ENCODE measurements around the gene TMEFF1. TPM values are rescaled to one million over a fixed set of nuclear protein-coding genes. Genes with fewer than 3 reads are reported as not detected.

The TMEFF1 gene
- total and polyA plus RNA-seq, 2 donors (not counting 1 experiment from before 2014, with no cell fraction given): 1.1 to 2.5 TPM

DNA sequence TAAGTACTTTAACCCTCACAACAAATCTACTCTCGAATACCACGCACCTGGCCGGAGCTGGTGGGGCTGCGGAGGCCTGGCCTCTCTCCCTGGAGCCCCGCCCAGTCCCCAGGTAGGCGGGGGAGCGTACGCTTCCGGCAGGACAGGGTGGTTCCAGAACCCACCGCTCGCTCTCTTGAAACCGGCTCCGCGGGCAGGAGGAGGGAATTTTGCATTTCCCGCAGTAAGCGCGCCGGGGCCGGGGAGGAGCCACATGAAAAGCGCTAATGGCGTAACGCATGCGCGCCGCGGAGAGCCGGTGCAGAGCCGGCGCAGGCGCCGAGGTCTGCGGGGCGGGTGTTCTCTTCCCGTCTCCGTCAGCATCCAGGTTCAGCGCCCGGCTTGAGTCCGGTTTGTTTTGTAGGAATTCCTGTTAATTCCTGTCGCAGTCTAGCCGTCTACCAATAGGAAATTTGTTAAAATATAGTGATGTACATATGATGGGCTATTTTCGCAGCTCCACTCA is 125.7 kb downstream of the TMEFF1 start:
- Histone ChIP-seq H4K20me1 (ENCODE audit: control insufficient read depth, extremely low read depth, insufficient read depth, low read length) (no peaks in the 10 kb centered on the region), H3K36me3 (ENCODE audit: control insufficient read depth, insufficient read depth, low read length) (no peaks in the 10 kb centered on the region), H3K4me3 (replicated peaks in 1 of 4; ENCODE audit: control extremely low read depth in 1 of 4, insufficient read depth in 1 of 4, low read depth in 3 of 4, low read length in 4 of 4) (peak overlapping the region; percentile 12 to 73 (median 57)), H3K9me3 (ENCODE audit: control insufficient read depth, insufficient read depth, low read depth, low read length) (no peaks in the 10 kb centered on the region), H3K27me3 (ENCODE audit: control insufficient read depth, insufficient read depth, low read length) (peaks cover 2% of the 10 kb centered on the region), H3K4me1 (ENCODE audit: control insufficient read depth, extremely low read depth, insufficient read depth, low read length) (no peaks in the 10 kb centered on the region), H2AFZ (ENCODE audit: low read length) (peak overlapping the region; percentile 77), H3K79me2 (ENCODE audit: control insufficient read depth, insufficient read depth, low read length) (no peaks in the 10 kb centered on the region), H3K4me2 (ENCODE audit: extremely low read depth, insufficient read depth, low read length) (peak overlapping the region; percentile 46), H3K27ac (ENCODE audit: insufficient read depth, low read length) (no peak overlapping the region), H3K9ac (ENCODE audit: insufficient read depth, low read length) (peak overlapping the region; percentile 40)
- TF ChIP-seq, protein P1, sequence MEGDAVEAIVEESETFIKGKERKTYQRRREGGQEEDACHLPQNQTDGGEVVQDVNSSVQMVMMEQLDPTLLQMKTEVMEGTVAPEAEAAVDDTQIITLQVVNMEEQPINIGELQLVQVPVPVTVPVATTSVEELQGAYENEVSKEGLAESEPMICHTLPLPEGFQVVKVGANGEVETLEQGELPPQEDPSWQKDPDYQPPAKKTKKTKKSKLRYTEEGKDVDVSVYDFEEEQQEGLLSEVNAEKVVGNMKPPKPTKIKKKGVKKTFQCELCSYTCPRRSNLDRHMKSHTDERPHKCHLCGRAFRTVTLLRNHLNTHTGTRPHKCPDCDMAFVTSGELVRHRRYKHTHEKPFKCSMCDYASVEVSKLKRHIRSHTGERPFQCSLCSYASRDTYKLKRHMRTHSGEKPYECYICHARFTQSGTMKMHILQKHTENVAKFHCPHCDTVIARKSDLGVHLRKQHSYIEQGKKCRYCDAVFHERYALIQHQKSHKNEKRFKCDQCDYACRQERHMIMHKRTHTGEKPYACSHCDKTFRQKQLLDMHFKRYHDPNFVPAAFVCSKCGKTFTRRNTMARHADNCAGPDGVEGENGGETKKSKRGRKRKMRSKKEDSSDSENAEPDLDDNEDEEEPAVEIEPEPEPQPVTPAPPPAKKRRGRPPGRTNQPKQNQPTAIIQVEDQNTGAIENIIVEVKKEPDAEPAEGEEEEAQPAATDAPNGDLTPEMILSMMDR (conservative IDR thresholded peaks at IDR 0.05 in 1 of 2, IDR thresholded peaks at IDR 0.05 in 1 of 2; ENCODE audit: low read depth in 1 of 2, low read length in 2 of 2): no peak
- TF ChIP-seq EZH2 (IDR thresholded peaks at IDR 0.05; ENCODE audit: low read length, missing control alignments): no peak
- DNase-seq (ENCODE audit: low read depth in 2 of 2): peak; percentile 68 to 72

DNA sequence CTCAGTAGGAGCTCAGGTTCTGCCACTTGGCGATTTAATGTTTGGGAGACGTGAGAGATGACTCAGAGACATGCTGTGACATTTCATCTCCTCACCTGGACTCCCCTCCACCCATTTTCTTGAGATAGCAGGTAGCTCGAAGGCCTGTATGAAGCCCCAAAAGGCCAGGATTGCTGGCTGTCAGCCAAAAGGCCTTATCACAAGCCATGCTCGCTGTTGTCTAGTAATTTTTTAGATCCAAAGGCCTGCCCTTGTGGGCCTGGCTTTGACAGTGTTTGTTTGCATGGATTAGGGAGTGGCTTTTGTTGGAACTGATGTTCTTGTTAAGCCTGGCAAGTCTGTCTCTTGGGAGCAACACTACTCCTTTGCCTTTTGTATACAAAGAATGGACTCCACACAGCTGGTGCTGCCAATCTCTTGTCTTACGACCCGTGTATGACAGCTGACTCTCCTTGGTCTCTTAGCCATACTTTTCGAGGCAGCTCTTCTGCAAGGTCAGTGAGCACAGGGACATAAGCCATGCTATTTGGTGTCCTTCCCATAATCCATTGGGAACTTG is 127.7 kb downstream of the TMEFF1 start:
- H3K4me2 ChIP-seq (ENCODE audit: extremely low read depth, insufficient read depth, low read length): no peak overlapping the region
- no peaks in the 10 kb centered on the region for H4K20me1 ChIP-seq (ENCODE audit: control insufficient read depth, extremely low read depth, insufficient read depth, low read length)
- H3K27me3 ChIP-seq (ENCODE audit: control insufficient read depth, insufficient read depth, low read length): peaks cover 2% of the 10 kb centered on the region
- no peak for DNase-seq (ENCODE audit: low read depth in 2 of 2)
- no peak overlapping the region for H3K4me3 ChIP-seq (replicated peaks in 1 of 4; ENCODE audit: control extremely low read depth in 1 of 4, insufficient read depth in 1 of 4, low read depth in 3 of 4, low read length in 4 of 4)
- no peaks in the 10 kb centered on the region for H3K79me2 ChIP-seq (ENCODE audit: control insufficient read depth, insufficient read depth, low read length)
- no peaks in the 10 kb centered on the region for H3K4me1 ChIP-seq (ENCODE audit: control insufficient read depth, extremely low read depth, insufficient read depth, low read length)
- TF ChIP-seq, protein P1 (conservative IDR thresholded peaks at IDR 0.05 in 1 of 2, IDR thresholded peaks at IDR 0.05 in 1 of 2; ENCODE audit: low read depth in 1 of 2, low read length in 2 of 2): no peak
- no peak for TF ChIP-seq EZH2 (IDR thresholded peaks at IDR 0.05; ENCODE audit: low read length, missing control alignments)
- H3K9me3 ChIP-seq (ENCODE audit: control insufficient read depth, insufficient read depth, low read depth, low read length): no peaks in the 10 kb centered on the region
- no peak overlapping the region for H2AFZ ChIP-seq (ENCODE audit: low read length)
- H3K36me3 ChIP-seq (ENCODE audit: control insufficient read depth, insufficient read depth, low read length): no peaks in the 10 kb centered on the region
- H3K27ac ChIP-seq (ENCODE audit: insufficient read depth, low read length): no peak overlapping the region
- no peak overlapping the region for H3K9ac ChIP-seq (ENCODE audit: insufficient read depth, low read length)

DNA sequence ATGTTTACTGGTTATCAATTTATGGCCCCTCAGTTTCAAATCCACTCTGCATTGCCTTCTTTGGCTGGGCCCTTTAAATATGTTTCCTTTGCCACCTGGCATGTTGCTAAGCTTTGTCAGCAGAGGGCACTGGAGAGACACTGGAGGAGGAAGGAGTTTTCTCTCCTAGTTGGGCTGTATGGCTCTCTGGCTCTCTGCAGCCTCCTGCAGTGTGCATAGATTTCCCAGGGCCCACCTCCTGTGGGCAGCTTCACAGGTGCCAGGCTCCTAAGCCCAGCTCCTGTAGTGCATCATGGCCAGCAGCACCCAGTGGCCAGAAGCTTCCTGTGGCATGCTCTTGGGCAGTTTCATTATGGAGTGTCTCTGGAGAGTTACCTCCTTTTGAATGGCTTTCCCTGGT is 128.3 kb downstream of the TMEFF1 start:
- TF ChIP-seq EZH2 (IDR thresholded peaks at IDR 0.05; ENCODE audit: low read length, missing control alignments): no peak
- TF ChIP-seq, protein P1 (conservative IDR thresholded peaks at IDR 0.05 in 1 of 2, IDR thresholded peaks at IDR 0.05 in 1 of 2; ENCODE audit: low read depth in 1 of 2, low read length in 2 of 2): peak; percentile 64 to 83
- Histone ChIP-seq H3K27me3 (ENCODE audit: control insufficient read depth, insufficient read depth, low read length) (peaks cover 2% of the 10 kb centered on the region), H3K9ac (ENCODE audit: insufficient read depth, low read length) (no peak overlapping the region), H3K4me1 (ENCODE audit: control insufficient read depth, extremely low read depth, insufficient read depth, low read length) (no peaks in the 10 kb centered on the region), H3K4me3 (replicated peaks in 1 of 4; ENCODE audit: control extremely low read depth in 1 of 4, insufficient read depth in 1 of 4, low read depth in 3 of 4, low read length in 4 of 4) (no peak overlapping the region), H3K79me2 (ENCODE audit: control insufficient read depth, insufficient read depth, low read length) (no peaks in the 10 kb centered on the region), H3K27ac (ENCODE audit: insufficient read depth, low read length) (no peak overlapping the region), H2AFZ (ENCODE audit: low read length) (no peak overlapping the region), H3K4me2 (ENCODE audit: extremely low read depth, insufficient read depth, low read length) (no peak overlapping the region), H3K36me3 (ENCODE audit: control insufficient read depth, insufficient read depth, low read length) (no peaks in the 10 kb centered on the region), H4K20me1 (ENCODE audit: control insufficient read depth, extremely low read depth, insufficient read depth, low read length) (no peaks in the 10 kb centered on the region), H3K9me3 (ENCODE audit: control insufficient read depth, insufficient read depth, low read depth, low read length) (no peaks in the 10 kb centered on the region)
- DNase-seq (ENCODE audit: low read depth in 2 of 2): peak; percentile 41 to 54
